Activated CD4-positive, alpha-beta T cell treated with anti-CD3 and anti-CD28 coated beads, Interleukin-2, amount 10 ng/mL, durations not matched to agents 7 days and 5 days (primary cell): ENCODE results near the gene WWOX. TPM values are rescaled to one million over a fixed set of nuclear protein-coding genes. Genes with fewer than 3 reads are reported as not detected.

ENCODE experiments used
- CTCF ChIA-PET: fragments of 350-600 bp; sonication (Branson Sonifier 250); formaldehyde crosslinking; loops from one replicate; lab custom pipeline; 2021; ENCODE audit warnings: antibody characterized with exemption; lab: Charles Lee
- POLR2A ChIA-PET: fragments of 350-600 bp; sonication (Branson Sonifier 250); formaldehyde crosslinking; loops from one replicate; lab custom pipeline; 2021; ENCODE audit warnings: antibody characterized with exemption; lab: Charles Lee
- DNase-seq: peaks from one replicate; pipeline ENCODE4 v3.0.0-alpha.2; 2020
- H3K27ac Mint-ChIP-seq: one replicate; pipeline ENCODE4 v1.8.0; 2021; ENCODE audit warnings: mild to moderate bottlenecking, moderate library complexity, mixed read lengths
- H3K27me3 Mint-ChIP-seq: one replicate; pipeline ENCODE4 v1.8.0; 2021; ENCODE audit warnings: mixed read lengths
- H3K36me3 Mint-ChIP-seq: one replicate; pipeline ENCODE4 v1.8.0; 2021; ENCODE audit warnings: low read depth, mixed read lengths
- H3K4me1 Mint-ChIP-seq: one replicate; pipeline ENCODE4 v1.8.0; 2021; ENCODE audit warnings: mixed read lengths
- H3K4me3 Mint-ChIP-seq: one replicate; pipeline ENCODE4 v1.8.0; 2021; ENCODE audit warnings: mild to moderate bottlenecking, moderate library complexity, mixed read lengths
- H3K9me3 Mint-ChIP-seq: one replicate; pipeline ENCODE4 v1.8.0; 2021; ENCODE audit warnings: mixed read lengths
- total RNA-seq, 2 experiments: library from RNA; stranded (reverse); gene quantifications; one replicate each; pipeline ENCODE4 v1.2.3, GENCODE V29; 2021

WWOX gene
- total RNA-seq, 2 experiments from 2014 or later, result 22.2 to 28.9 TPM

GRCh38 chr16:79003026-79003609 lies 903.7 kb downstream of the WWOX start:
- POLR2A ChIA-PET, result no interaction called here
- Mint-ChIP-seq H3K27me3 (no peaks in the 10 kb centered on the region), H3K36me3 (no peaks in the 10 kb centered on the region), H3K27ac (no peak overlapping the region), H3K9me3 (peaks cover 3% of the 10 kb centered on the region), H3K4me1 (no peaks in the 10 kb centered on the region), H3K4me3 (no peak overlapping the region)
- CTCF ChIA-PET, result interaction anchor here (0.7 kb wide), 1 partner anchor 170 kb away, joined by 3 read pairs; no protein-coding TSS in a partner anchor
- no peak for DNase-seq

- Mint-ChIP-seq H3K4me3 (no peak overlapping the region), H3K9me3 (peaks cover 3% of the 10 kb centered on the region), H3K4me1 (no peaks in the 10 kb centered on the region), H3K27ac (no peak overlapping the region), H3K36me3 (no peaks in the 10 kb centered on the region), H3K27me3 (no peaks in the 10 kb centered on the region)
- ChIA-PET CTCF (no interaction called here), POLR2A (no interaction called here)
- DNase-seq, result no peak
Measured at GRCh38 chr16:79004309-79004708, 904.9 kb downstream of the WWOX start.

- Mint-ChIP-seq H3K27ac (no peak overlapping the region), H3K4me3 (no peak overlapping the region), H3K9me3 (peaks cover 3% of the 10 kb centered on the region), H3K36me3 (no peaks in the 10 kb centered on the region), H3K27me3 (no peaks in the 10 kb centered on the region), H3K4me1 (no peaks in the 10 kb centered on the region)
- CTCF ChIA-PET, result no interaction called here
- POLR2A ChIA-PET, result no interaction called here
- DNase-seq, result no peak
Measured at GRCh38 chr16:79005096-79005495, 905.6 kb downstream of the WWOX start.

DNA sequence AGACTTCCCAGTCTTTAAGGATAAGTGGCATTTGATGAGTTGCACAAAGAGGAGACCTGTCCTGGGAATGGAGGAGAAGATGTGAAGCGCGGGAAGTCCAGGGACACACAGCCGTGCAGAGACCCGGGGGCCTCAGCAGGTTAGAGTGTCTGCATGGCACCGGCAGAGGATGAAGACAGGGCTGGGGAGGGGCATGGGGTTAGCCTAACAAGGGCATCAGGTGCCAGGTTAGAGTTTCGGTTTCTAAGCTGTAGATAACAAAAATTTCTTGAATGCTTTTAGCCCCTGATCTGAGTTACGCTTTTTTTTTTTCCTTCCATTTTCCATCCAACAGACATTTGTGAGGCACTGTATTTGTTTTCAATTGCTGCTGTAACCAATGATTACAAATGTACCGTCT lies 906.8 kb downstream of the WWOX start:
- Mint-ChIP-seq H3K4me3 (no peak overlapping the region), H3K4me1 (no peaks in the 10 kb centered on the region), H3K27ac (no peak overlapping the region), H3K36me3 (no peaks in the 10 kb centered on the region), H3K27me3 (no peaks in the 10 kb centered on the region), H3K9me3 (peaks cover 3% of the 10 kb centered on the region)
- DNase-seq, result no peak
- ChIA-PET POLR2A (no interaction called here), CTCF (interaction anchor here (0.6 kb wide), 2 partner anchors 33 to 1997 kb away, joined by 4 read pairs; no protein-coding TSS in a partner anchor)

- H3K27me3 Mint-ChIP-seq, result no peaks in the 10 kb centered on the region
- ChIA-PET POLR2A (no interaction called here), CTCF (no interaction called here)
- peaks cover 3% of the 10 kb centered on the region for H3K9me3 Mint-ChIP-seq
- H3K27ac Mint-ChIP-seq, result no peak overlapping the region
- no peaks in the 10 kb centered on the region for H3K4me1 Mint-ChIP-seq
- no peaks in the 10 kb centered on the region for H3K36me3 Mint-ChIP-seq
- no peak overlapping the region for H3K4me3 Mint-ChIP-seq
- DNase-seq, result no peak
Measured at GRCh38 chr16:79006765-79007164, 907.3 kb downstream of the WWOX start.

DNA sequence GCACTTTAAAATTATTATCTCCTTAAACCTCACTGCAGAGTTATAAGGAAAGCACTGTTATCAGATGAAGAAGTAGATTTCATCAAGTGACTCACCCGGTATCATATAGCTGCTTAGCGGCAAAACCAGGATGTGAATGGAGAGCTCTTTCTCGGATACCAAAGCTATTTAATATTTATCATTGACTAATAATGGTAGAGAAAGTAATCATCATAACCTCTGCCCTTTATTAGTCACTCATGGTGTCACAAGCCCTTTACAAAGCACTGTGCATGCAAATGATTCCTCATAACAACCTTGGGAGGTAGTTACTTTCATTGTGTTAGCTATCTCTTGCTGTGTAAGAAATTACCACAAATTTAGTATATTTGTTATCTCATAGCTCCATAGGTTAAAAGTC lies 908.2 kb downstream of the WWOX start:
- ChIA-PET POLR2A (no interaction called here), CTCF (interaction anchor here (0.6 kb wide), 1 partner anchor 649 kb away, joined by 3 read pairs; no protein-coding TSS in a partner anchor)
- no peak overlapping the region for H3K4me3 Mint-ChIP-seq
- H3K27ac Mint-ChIP-seq, result no peak overlapping the region
- no peaks in the 10 kb centered on the region for H3K4me1 Mint-ChIP-seq
- peaks cover 3% of the 10 kb centered on the region for H3K9me3 Mint-ChIP-seq
- no peaks in the 10 kb centered on the region for H3K27me3 Mint-ChIP-seq
- no peaks in the 10 kb centered on the region for H3K36me3 Mint-ChIP-seq
- DNase-seq, result no peak

GRCh38 chr16:79008036-79008868 lies 908.8 kb downstream of the WWOX start:
- Mint-ChIP-seq H3K4me3 (no peak overlapping the region), H3K27ac (no peak overlapping the region)
- POLR2A ChIA-PET, result no interaction called here

DNA sequence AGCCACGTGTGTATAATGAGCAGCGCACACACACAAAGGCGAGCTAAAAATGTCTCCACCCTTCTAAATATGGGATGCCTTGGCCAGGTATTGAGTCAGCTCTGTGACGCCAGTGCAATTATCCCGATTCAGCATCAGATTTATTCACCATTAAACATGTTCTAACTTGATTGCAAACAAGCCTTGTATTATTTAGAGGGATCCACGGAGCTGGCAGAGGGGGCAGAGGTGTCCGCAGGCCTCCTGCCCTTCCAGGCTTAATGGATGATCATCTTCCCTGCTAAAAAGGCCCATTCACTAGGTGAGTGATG lies 909.4 kb downstream of the WWOX start:
- Mint-ChIP-seq H3K4me3 (no peak overlapping the region), H3K27ac (no peak overlapping the region), H3K27me3 (no peaks in the 10 kb centered on the region), H3K4me1 (peaks cover 2% of the 10 kb centered on the region), H3K36me3 (no peaks in the 10 kb centered on the region), H3K9me3 (peaks cover 3% of the 10 kb centered on the region)
- POLR2A ChIA-PET, result no interaction called here
- DNase-seq, result no peak
- CTCF ChIA-PET, result no interaction called here

More at GRCh38 chr16:79008036-79008868, 908.8 kb downstream of the WWOX start:
- no peak for DNase-seq
- H3K9me3 Mint-ChIP-seq, result peaks cover 3% of the 10 kb centered on the region
- no peaks in the 10 kb centered on the region for H3K27me3 Mint-ChIP-seq
- H3K36me3 Mint-ChIP-seq, result no peaks in the 10 kb centered on the region
- CTCF ChIA-PET, result interaction anchor here (0.6 kb wide), 1 partner anchor 650 kb away, joined by 3 read pairs; no protein-coding TSS in a partner anchor
- peaks cover 2% of the 10 kb centered on the region for H3K4me1 Mint-ChIP-seq

DNA sequence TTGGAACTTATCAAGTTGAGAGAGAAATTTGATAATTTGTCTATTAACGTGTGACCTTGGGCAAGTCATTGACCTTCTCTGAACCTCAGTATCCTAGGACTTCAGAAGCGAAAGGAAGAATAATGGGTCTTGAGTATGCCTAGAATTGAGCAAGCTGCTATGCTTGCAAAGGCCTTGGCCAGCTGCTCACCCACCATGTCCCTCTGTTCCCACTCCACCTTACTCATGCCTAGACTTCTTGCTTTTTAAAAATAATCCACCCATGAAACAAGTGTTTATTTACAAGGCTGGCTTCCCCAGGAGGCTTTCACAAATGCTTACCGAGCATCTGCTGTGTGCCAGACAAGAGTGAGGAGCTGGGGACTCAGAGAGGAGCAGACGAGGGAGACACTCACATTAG lies 910.4 kb downstream of the WWOX start:
- Mint-ChIP-seq H3K4me3 (no peak overlapping the region), H3K27me3 (no peaks in the 10 kb centered on the region), H3K4me1 (peaks cover 2% of the 10 kb centered on the region), H3K27ac (no peak overlapping the region), H3K36me3 (no peaks in the 10 kb centered on the region), H3K9me3 (peaks cover 3% of the 10 kb centered on the region)
- POLR2A ChIA-PET, result no interaction called here
- no peak for DNase-seq
- CTCF ChIA-PET, result no interaction called here

DNA sequence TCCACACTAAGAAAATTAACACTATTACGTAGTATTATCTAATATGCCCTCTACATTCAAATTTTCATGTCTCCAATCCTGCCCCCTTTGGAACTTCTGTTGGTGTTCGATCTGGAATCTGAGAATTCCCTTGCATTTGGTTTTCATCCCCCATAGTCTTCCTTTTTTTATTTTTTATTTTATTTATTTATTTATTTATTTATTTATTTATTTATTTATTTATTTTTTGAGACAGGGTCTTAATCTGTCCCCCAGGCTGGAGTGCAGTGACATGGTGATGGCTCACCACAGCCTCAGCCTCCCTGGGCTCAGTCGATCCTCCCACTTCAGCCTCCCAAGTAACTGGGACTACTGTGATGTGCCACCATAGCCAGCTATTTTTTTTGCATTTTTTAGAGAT lies 911.8 kb downstream of the WWOX start:
- Mint-ChIP-seq H3K27me3 (no peaks in the 10 kb centered on the region), H3K4me1 (peaks cover 2% of the 10 kb centered on the region), H3K9me3 (peaks cover 3% of the 10 kb centered on the region), H3K4me3 (no peak overlapping the region), H3K36me3 (no peaks in the 10 kb centered on the region), H3K27ac (no peak overlapping the region)
- CTCF ChIA-PET, result no interaction called here
- DNase-seq, result no peak
- POLR2A ChIA-PET, result no interaction called here

- POLR2A ChIA-PET, result no interaction called here
- CTCF ChIA-PET, result no interaction called here
- Mint-ChIP-seq H3K27ac (no peak overlapping the region), H3K36me3 (no peaks in the 10 kb centered on the region), H3K4me1 (peaks cover 2% of the 10 kb centered on the region), H3K4me3 (no peak overlapping the region), H3K9me3 (no peaks in the 10 kb centered on the region), H3K27me3 (no peaks in the 10 kb centered on the region)
- DNase-seq, result no peak
Measured at GRCh38 chr16:79012671-79013434, 913.4 kb downstream of the WWOX start.

GRCh38 chr16:79013930-79014660 lies 914.6 kb downstream of the WWOX start:
- H3K4me3 Mint-ChIP-seq, result no peak overlapping the region
- H3K9me3 Mint-ChIP-seq, result no peaks in the 10 kb centered on the region
- CTCF ChIA-PET, result no interaction called here
- POLR2A ChIA-PET, result no interaction called here
- H3K27ac Mint-ChIP-seq, result no peak overlapping the region
- peaks cover 2% of the 10 kb centered on the region for H3K4me1 Mint-ChIP-seq
- H3K27me3 Mint-ChIP-seq, result no peaks in the 10 kb centered on the region
- no peaks in the 10 kb centered on the region for H3K36me3 Mint-ChIP-seq
- DNase-seq, result no peak
